Brain microvascular endothelial cell (primary cell): ENCODE measurements around the gene ADAMTSL2.

Experiments
- DNase-seq: peaks from one replicate; pipeline ENCODE4 v3.0.0-alpha.2; 2020
- H3K27ac ChIP-seq: fragments of 250-450 bp; sonication (Bioruptor Pico); 2 replicates; pipeline ENCODE4 v1.5.1; 2020; ENCODE audit warnings: mild to moderate bottlenecking, moderate library complexity
- H3K27me3 ChIP-seq: fragments of 250-450 bp; sonication (Bioruptor Pico); replicated peaks from 2 replicates; pipeline ENCODE4 v1.5.1; 2020; ENCODE audit warnings: mild to moderate bottlenecking
- H3K36me3 ChIP-seq: fragments of 250-450 bp; sonication (Bioruptor Pico); replicated peaks from 2 replicates; pipeline ENCODE4 v1.5.1; 2020; ENCODE audit warnings: mild to moderate bottlenecking
- H3K4me3 ChIP-seq: 2 replicates; pipeline ENCODE4 v1.5.1; 2011; ENCODE audit warnings: low read depth, mild to moderate bottlenecking, control low read depth, low read length, moderate library complexity
- in situ Hi-C: cut with HindIII; loops from 2 replicates; pipeline ENCODE4 v1.10.0; 2017; ENCODE audit warnings: low sequenced_read_pairs, low pct_ligation_motif_present
- TF ChIP-seq, protein P1 (sequence below): IDR thresholded peaks from 2 replicates; pipeline ENCODE4 v1.5.1; 2011; ENCODE audit warnings: low read depth, mild to moderate bottlenecking, moderate library complexity, low read length, control low read depth, inconsistent platforms; ENCODE audit errors: missing control alignments

ADAMTSL2 gene

DNA sequence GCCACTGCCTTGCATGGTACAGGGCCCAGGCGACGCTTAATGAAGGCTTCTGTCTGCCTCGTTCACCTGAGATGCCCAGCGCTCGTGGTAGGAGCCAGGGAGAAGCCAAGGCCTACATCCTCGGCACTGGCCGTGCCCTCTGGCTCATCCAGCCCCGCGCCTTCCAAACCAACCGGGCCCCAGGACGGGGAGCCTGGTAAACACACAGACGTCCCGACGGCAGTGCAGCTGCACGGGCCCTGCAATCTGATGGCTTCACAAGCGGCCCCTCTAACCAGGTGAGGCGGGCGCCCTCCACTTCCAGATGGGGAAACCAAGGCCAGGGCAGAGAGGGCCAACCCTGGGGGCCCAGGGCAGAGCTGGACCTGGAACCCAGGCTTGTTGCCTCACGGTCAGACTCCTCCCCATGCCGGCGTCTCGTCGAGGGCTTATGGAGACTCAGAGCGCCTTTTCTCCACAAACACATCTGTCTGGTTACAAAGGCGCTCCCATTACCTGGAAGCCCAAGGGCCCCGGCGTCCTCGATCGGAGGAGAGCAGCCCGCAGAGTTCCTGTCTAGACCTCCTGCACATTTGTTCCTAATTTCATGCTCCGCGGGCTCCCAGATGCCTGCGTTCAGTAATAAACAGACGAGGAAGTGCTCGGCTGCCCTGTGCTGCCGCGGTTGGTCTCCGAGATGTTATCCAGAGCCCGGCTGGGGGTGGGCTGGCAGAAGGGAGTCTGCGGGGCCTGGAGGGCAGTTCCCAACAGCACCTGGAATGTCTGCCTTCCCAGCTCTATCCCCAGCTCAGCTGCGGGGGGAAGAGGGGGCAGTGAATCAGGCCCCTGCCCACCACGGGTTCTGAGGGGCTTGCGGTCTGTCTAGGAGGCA lies 51.2 kb downstream of the ADAMTSL2 start:
- in situ Hi-C loops = no loop called here
- H3K4me3 ChIP-seq = no peak overlapping the region
- no peak overlapping the region for H3K27ac ChIP-seq
- DNase-seq = no peak
- H3K27me3 ChIP-seq = peaks cover 22% of the 10 kb centered on the region
- no peaks in the 10 kb centered on the region for H3K36me3 ChIP-seq
- TF ChIP-seq, protein P1, sequence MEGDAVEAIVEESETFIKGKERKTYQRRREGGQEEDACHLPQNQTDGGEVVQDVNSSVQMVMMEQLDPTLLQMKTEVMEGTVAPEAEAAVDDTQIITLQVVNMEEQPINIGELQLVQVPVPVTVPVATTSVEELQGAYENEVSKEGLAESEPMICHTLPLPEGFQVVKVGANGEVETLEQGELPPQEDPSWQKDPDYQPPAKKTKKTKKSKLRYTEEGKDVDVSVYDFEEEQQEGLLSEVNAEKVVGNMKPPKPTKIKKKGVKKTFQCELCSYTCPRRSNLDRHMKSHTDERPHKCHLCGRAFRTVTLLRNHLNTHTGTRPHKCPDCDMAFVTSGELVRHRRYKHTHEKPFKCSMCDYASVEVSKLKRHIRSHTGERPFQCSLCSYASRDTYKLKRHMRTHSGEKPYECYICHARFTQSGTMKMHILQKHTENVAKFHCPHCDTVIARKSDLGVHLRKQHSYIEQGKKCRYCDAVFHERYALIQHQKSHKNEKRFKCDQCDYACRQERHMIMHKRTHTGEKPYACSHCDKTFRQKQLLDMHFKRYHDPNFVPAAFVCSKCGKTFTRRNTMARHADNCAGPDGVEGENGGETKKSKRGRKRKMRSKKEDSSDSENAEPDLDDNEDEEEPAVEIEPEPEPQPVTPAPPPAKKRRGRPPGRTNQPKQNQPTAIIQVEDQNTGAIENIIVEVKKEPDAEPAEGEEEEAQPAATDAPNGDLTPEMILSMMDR = no peak

DNA sequence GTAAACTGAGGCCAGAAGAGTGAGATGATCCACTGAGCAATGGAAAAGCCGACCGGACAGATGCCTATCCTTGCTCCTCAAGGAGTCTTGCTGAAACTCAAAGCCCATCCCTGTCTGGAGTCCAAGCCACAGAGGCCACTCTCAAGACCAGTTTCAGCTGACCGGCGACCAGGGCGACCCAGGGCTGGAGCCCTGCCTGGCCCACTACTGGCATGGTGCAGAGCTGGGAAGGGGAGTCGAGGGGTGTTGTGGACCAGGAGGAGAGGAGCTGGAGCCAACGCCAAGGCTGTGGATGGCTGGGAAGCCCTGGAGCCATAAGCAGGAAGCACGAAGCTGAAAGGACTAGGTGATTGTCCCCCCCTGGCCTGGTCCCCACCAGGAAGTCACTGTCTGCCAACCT lies 52.5 kb downstream of the ADAMTSL2 start:
- H3K27me3 ChIP-seq = peaks cover 22% of the 10 kb centered on the region

DNA sequence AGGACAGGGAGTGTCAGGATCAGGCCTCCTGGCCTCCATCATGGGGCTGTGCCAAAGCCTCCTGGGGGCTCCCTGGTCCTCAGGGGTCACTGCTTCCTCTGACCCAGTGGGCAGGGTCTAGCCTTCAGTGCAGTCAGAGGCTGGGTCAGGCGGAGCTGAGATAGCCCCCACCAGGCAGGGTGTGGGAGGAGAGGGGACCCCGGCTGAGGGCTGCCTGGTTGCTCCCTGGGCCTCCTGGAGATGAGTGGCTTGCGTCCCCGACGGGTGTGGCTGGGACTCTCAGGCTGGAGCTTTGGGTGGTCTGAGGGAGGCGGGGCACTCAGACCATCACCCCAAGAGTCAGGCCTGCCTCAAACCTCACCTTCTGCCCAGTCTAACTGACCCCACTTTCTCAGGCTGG lies 53.0 kb downstream of the ADAMTSL2 start:
- Histone ChIP-seq H3K27ac (no peak overlapping the region), H3K36me3 (no peaks in the 10 kb centered on the region), H3K27me3 (peaks cover 22% of the 10 kb centered on the region), H3K4me3 (no peak overlapping the region)
- TF ChIP-seq, protein P1 = no peak
- no peak for DNase-seq
- in situ Hi-C loops = no loop called here

More for the DNA sequence above, 52.5 kb downstream of the ADAMTSL2 start:
- TF ChIP-seq, protein P1 = no peak
- in situ Hi-C loops = no loop called here
- no peaks in the 10 kb centered on the region for H3K36me3 ChIP-seq
- H3K27ac ChIP-seq = no peak overlapping the region
- H3K4me3 ChIP-seq = no peak overlapping the region
- DNase-seq = no peak

DNA sequence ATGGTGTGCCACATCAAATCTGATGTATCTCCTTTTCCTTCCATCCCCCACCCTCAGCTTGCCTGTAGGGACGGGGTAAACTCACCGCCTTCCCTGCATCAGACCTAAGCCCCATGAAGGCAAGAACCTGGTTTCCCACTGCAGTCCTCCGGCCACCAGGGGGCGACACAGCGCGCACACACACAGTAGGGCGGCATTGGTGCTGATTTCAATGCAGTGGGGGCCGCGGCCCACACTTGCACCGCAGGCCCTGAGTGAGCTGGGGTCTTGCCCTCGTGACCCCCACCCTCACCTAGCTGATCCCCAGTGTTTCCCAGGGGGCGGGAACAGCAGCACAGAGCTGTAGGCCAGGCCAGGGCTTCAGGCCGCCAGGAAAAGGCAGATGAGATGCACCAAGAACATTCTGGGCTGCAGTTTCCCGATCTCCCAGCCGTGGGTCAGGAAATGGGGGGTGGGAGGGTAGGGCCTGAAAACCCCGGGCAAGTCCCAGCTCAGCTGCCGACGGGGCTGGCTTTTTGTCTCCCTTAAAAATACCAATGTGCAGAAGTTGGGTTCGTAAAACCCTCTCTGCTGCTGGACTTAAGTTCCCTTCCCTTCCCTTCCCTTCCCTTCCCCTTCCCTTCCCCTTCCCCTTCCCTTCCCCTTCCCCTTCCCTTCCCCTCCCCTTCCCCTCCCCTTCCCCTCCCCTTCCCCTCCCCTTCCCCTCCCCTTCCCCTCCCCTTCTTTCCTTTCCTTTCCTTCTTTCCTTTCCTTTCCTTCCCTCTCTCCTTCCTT lies 55.1 kb downstream of the ADAMTSL2 start:
- TF ChIP-seq, protein P1 = peak; percentile 68
- Histone ChIP-seq H3K27ac (no peak overlapping the region), H3K27me3 (peaks cover 22% of the 10 kb centered on the region), H3K4me3 (no peak overlapping the region), H3K36me3 (no peaks in the 10 kb centered on the region)
- no peak for DNase-seq
- in situ Hi-C loops = no loop called here

DNA sequence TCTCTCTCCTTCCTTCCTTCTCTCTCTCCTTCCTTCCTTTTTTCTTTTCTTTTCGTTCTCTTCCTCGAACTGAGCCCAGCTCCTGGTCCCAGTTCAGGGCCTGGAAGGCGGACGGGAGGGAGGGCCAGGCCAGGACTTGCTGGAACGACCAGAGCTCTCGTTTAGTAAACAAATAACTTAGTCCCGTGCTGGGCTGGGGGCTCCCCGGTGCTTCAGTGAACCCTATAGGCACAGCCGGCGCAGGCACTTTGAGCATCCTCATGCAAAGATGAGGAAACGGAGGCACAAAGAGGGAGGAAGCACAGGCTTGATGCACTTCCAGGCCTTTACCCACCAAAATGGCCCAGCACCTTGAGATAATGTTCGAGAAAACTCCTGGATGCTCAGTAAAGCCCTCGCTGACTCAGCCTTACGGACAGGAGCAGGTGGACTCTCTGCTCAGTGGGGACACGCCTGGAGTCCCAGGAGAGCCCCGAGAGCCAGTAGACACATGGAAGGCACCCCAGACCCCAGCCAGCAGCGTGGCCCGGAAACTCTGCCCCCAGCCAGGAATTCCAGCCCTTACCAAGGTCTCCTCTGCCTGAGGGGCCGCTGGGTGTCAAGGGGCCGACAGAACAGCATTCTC lies 55.8 kb downstream of the ADAMTSL2 start:
- H3K4me3 ChIP-seq = no peak overlapping the region
- H3K27ac ChIP-seq = no peak overlapping the region
- no peaks in the 10 kb centered on the region for H3K36me3 ChIP-seq
- no peak for DNase-seq
- in situ Hi-C loops = no loop called here
- H3K27me3 ChIP-seq = peaks cover 17% of the 10 kb centered on the region
- TF ChIP-seq, protein P1 = no peak
